ENCODE results near the gene C5AR1.

Gene C5AR1

GRCh38 chr19:47269596-47269995 lies 40.1 kb upstream of the C5AR1 start:
- DNase-seq (ENCODE audit: low read depth) = no peak
- no peak overlapping the region for H3K4me3 ChIP-seq (ENCODE audit: low read length)
- TF ChIP-seq CTCF (IDR thresholded peaks at IDR 0.05; ENCODE audit: insufficient read depth, low read depth, low read length, missing control alignments) = no peak

- H3K4me3 ChIP-seq (ENCODE audit: low read length) = no peak overlapping the region
- TF ChIP-seq CTCF (IDR thresholded peaks at IDR 0.05; ENCODE audit: insufficient read depth, low read depth, low read length, missing control alignments) = no peak
- DNase-seq (ENCODE audit: low read depth) = no peak
These were observed 39.3 kb upstream of the C5AR1 start for GRCh38 chr19:47270408-47270807.

GRCh38 chr19:47271949-47272348 lies 37.7 kb upstream of the C5AR1 start:
- no peak overlapping the region for H3K4me3 ChIP-seq (ENCODE audit: low read length)
- TF ChIP-seq CTCF (IDR thresholded peaks at IDR 0.05; ENCODE audit: insufficient read depth, low read depth, low read length, missing control alignments) = no peak
- no peak for DNase-seq (ENCODE audit: low read depth)

GRCh38 chr19:47272448-47273312 lies 37.0 kb upstream of the C5AR1 start:
- DNase-seq (ENCODE audit: low read depth) = no peak
- H3K4me3 ChIP-seq (ENCODE audit: low read length) = peak overlapping the region; percentile 89
- TF ChIP-seq CTCF (IDR thresholded peaks at IDR 0.05; ENCODE audit: insufficient read depth, low read depth, low read length, missing control alignments) = no peak

- H3K4me3 ChIP-seq (ENCODE audit: low read length) = peak overlapping the region; percentile 89
- DNase-seq (ENCODE audit: low read depth) = peak; percentile 91
- no peak for TF ChIP-seq CTCF (IDR thresholded peaks at IDR 0.05; ENCODE audit: insufficient read depth, low read depth, low read length, missing control alignments)
These were observed 36.2 kb upstream of the C5AR1 start for GRCh38 chr19:47273313-47274070.

- DNase-seq (ENCODE audit: low read depth) = peak; percentile 97
- H3K4me3 ChIP-seq (ENCODE audit: low read length) = peak within 1 kb of the TSS; percentile 89
- no peak for TF ChIP-seq CTCF (IDR thresholded peaks at IDR 0.05; ENCODE audit: insufficient read depth, low read depth, low read length, missing control alignments)
These were observed 35.4 kb upstream of the C5AR1 start, which contains the start of gene INAFM1 for GRCh38 chr19:47274071-47274890. TSS of gene INAFM1 (plus strand) at chr19:47274885. CDS start at chr19:47274920, 35 bp downstream.

Measured in epithelial cell of esophagus (primary cell).